Spleen (tissue), 11 donors: ENCODE results near the gene DLEC1. TPM values are rescaled to one million over a fixed set of nuclear protein-coding genes. Genes with fewer than 3 reads are reported as not detected.
"Not testable (repeated sequence)": the region's sequence is repeated elsewhere in the genome, so short reads cannot be mapped to it uniquely, and the experiment has no call there.

ENCODE experiments used
- DNase-seq: peaks from one replicate; pipeline ENCODE4 v3.0.0-alpha.2; 2020
- H3K27ac ChIP-seq, 8 donors: fragments of 200-600 bp; sonication (generic) in 7 of 8; 1 replicate in 4 of 8; 2 replicates in 4 of 8; pipeline versions ENCODE4 v1.5.0 to v1.8.0; 2016 to 2021; ENCODE audit warnings: inconsistent platforms in 4 of 8, mild to moderate bottlenecking in 4 of 8, moderate library complexity in 1 of 8
- H3K27me3 ChIP-seq, 7 donors: fragments of 200-600 bp; sonication (generic) in 6 of 7; replicated peaks in 1 of 7; 1 replicate in 4 of 7; 2 replicates in 3 of 7; pipeline versions ENCODE4 v1.5.0 to v1.8.0; 2016 to 2021; ENCODE audit warnings: inconsistent platforms in 3 of 7, mild to moderate bottlenecking in 1 of 7
- H3K36me3 ChIP-seq, 6 donors: fragments of 200-600 bp; sonication (generic) in 5 of 6; 1 replicate in 4 of 6; 2 replicates in 2 of 6; pipeline versions ENCODE4 v1.5.0 to v1.8.0; 2016 to 2021; ENCODE audit warnings: inconsistent platforms in 2 of 6
- H3K4me1 ChIP-seq, 6 donors: fragments of 200-600 bp; sonication (generic) in 5 of 6; 1 replicate in 3 of 6; 2 replicates in 3 of 6; pipeline versions ENCODE4 v1.5.0 to v1.8.0; 2016 to 2021; ENCODE audit warnings: inconsistent platforms in 3 of 6
- H3K4me3 ChIP-seq, 8 donors: fragments of 200-600 bp; sonication (generic) in 7 of 8; 1 replicate in 4 of 8; 2 replicates in 4 of 8; pipeline versions ENCODE4 v1.5.0 to v1.8.0; 2016 to 2021; ENCODE audit warnings: inconsistent platforms in 4 of 8, mild to moderate bottlenecking in 4 of 8, moderate library complexity in 2 of 8
- H3K9me3 ChIP-seq, 8 donors: fragments of 200-600 bp; sonication (generic) in 7 of 8; 1 replicate in 4 of 8; 2 replicates in 4 of 8; pipeline versions ENCODE4 v1.5.0 to v1.8.0; 2016 to 2021; ENCODE audit warnings: inconsistent platforms in 4 of 8
- POLR2A ChIP-seq, 3 donors: fragments of 450-650 bp; IDR thresholded peaks; one replicate each; pipeline ENCODE4 v1.5.1; 2017; ENCODE audit warnings: antibody characterized with exemption in 3 of 3, mild to moderate bottlenecking in 1 of 3
- POLR2AphosphoS5 ChIP-seq, 3 donors: sonication (generic); formaldehyde crosslinking; IDR thresholded peaks; one replicate each; pipeline ENCODE4 v1.5.1; 2017; ENCODE audit warnings: antibody characterized with exemption in 3 of 3
- WGBS, 5 donors: extraction: QIAGEN DNeasy Blood & Tissue Kit in 3 of 5; methylation state at CpG; one replicate each; pipeline versions ENCODE4 v1.1.5 to v1.1.7; 2013 to 2018; 5-methylcytosine and 5-hydroxymethylcytosine counted together
- intact Hi-C: fragments of 100-400 bp; cut with DNase I; formaldehyde crosslinking; loops from one replicate; pipeline ENCODE4 v1.15.0; 2023; ENCODE audit warnings: low total_unique reads
- polyA plus RNA-seq, 3 donors: library from polyadenylated mRNA; stranded (reverse); fragments of 200-250 nt; gene quantifications; one replicate each; pipeline ENCODE4 v1.2.1, GENCODE V29; 2013
- total RNA-seq, 7 donors: library from RNA; depleted of rRNA in 3 of 7; stranded (reverse); fragments of >200 nt in 3 of 7; fragmentation: NEBNext Ultra II Directional in 4 of 7; extraction: Animal tissue kit (Norgen Biotek cat#: 25700) in 4 of 7; gene quantifications; one replicate each; pipeline versions ENCODE4 v1.1.0 to v1.2.1, GENCODE V29; 2016 to 2021
- TF ChIP-seq, protein P1 (sequence below), 11 experiments: fragments of 200-600 bp in 7 of 11; fragments of 450-650 bp in 4 of 11; sonication (generic) in 4 of 11; IDR thresholded peaks in 8 of 11; conservative IDR thresholded peaks in 3 of 11; 1 replicate in 7 of 11; 2 replicates in 4 of 11; pipeline versions ENCODE4 v1.4.0 to v1.8.0; 2016 to 2021; ENCODE audit warnings: antibody characterized with exemption in 11 of 11, inconsistent platforms in 4 of 11, mild to moderate bottlenecking in 1 of 11
- donor health status: healthy with polysubstance abuse.
- donor health status: DM: no; HTN: no; CAD: no; lungs with moderate emphysema.
- donor health status: DM: no; HTN: no; CAD: no.
- donor health status: Bipolar disorder and iron deficiency.
- donor health status: healthy.
- donor health status: DM: no; HTN: no; CAD: no.
- donor health status: DM: yes; HTN: yes; CAD: no.

Gene DLEC1
- total and polyA plus RNA-seq, 10 donors: 0.36 to 2.3 (median 0.88) TPM

DNA sequence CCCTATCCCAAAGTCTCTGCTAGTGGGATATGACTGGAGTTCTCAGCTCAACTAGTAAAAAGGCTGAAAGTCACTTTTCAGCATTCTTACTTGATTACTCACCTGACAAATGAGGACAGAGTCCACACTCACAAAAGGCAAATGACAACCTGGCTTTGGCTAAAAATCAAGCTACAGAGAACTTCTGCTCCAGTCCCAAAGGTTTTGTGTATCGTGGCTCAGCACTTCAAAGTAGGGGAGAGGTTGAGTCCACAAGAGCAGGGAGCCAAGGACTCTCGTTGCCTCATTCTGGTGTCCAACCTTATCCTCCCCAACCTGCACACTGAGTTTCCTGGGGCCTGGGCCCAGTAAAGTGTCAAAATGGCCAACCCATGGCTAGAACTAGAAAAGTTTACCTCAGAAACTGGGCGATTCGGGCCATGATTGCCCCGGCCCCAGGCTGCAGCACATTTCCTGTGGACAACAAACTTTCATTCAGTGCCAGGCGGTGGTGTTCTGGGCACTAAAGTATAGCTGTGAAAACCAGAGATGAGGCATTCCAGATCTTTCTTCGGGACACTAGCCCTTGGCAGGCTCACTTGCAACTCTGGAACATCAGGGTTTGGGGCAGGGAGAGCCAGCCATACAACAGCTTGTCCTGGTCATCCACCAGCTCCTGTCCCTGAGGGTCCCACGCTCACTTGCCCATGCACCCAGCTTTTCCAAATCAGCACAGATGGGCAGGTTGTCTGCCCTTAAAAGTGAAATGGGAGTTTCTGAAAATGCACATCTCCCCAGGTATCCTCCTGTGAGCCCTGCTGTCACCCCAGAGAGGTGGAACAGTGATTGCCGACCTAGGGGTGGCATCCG lies 94.8 kb downstream of the DLEC1 start:
- no peaks in the 10 kb centered on the region for H3K27me3 ChIP-seq
- 90 to 96% (median 93%) methylated on average over 10 of the region's 10 CpGs for WGBS, 5 donors
- no peak for DNase-seq
- no peaks in the 10 kb centered on the region for H3K9me3 ChIP-seq
- TF ChIP-seq, protein P1, sequence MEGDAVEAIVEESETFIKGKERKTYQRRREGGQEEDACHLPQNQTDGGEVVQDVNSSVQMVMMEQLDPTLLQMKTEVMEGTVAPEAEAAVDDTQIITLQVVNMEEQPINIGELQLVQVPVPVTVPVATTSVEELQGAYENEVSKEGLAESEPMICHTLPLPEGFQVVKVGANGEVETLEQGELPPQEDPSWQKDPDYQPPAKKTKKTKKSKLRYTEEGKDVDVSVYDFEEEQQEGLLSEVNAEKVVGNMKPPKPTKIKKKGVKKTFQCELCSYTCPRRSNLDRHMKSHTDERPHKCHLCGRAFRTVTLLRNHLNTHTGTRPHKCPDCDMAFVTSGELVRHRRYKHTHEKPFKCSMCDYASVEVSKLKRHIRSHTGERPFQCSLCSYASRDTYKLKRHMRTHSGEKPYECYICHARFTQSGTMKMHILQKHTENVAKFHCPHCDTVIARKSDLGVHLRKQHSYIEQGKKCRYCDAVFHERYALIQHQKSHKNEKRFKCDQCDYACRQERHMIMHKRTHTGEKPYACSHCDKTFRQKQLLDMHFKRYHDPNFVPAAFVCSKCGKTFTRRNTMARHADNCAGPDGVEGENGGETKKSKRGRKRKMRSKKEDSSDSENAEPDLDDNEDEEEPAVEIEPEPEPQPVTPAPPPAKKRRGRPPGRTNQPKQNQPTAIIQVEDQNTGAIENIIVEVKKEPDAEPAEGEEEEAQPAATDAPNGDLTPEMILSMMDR (IDR thresholded peaks at IDR 0.05 in 8 of 11, conservative IDR thresholded peaks at IDR 0.05 in 3 of 11): no peak
- TF ChIP-seq POLR2AphosphoS5 (IDR thresholded peaks at IDR 0.05) (no peak), POLR2A (IDR thresholded peaks at IDR 0.05) (no peak)
- H3K4me3 ChIP-seq: no peak overlapping the region
- H3K36me3 ChIP-seq: peaks cover 3 to 65% (median 57%) of the 10 kb centered on the region in 6 donors
- intact Hi-C loops: no loop called here
- peaks cover 21 to 86% (median 47%) of the 10 kb centered on the region in 6 donors for H3K4me1 ChIP-seq
- no peak overlapping the region for H3K27ac ChIP-seq

DNA sequence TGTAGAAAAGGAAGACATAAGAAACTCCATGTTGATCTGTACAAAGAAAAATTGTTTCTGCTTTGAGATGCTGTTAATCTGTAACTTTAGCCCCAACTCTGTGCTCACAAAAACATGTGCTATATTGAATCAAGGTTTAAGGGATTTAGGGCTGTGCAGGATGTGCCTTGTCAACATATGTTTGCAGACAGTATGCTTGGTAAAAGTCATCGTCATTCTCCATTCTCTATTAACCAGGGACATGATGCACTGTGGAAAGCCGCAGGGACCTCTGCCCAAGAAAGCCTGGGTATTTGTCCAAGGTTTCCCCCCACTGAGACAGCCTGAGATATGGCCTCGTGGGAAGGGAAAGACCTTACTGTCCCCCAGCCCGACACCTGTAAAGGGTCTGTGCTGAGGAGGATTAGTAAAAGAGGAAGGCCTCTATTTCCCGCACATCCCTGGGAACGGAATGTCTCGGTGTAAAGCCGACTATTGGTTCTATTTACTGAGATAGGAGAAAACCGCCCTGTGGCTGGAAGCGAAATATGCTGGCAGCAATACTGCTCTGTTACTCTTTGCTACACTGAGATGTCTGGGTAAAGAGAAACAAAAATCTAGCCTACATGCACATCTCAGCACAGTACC lies 95.6 kb downstream of the DLEC1 start:
- H3K27me3 ChIP-seq, intact Hi-C loops, H3K9me3 ChIP-seq, DNase-seq: not testable (repeated sequence)
- peak overlapping the region in 1 of 8 donors; percentile 91 for H3K4me3 ChIP-seq
- peaks cover 23 to 87% (median 52%) of the 10 kb centered on the region in 6 donors for H3K4me1 ChIP-seq
- peak overlapping the region in 2 of 8 donors; percentile 93 to 95 for H3K27ac ChIP-seq
- H3K36me3 ChIP-seq: peaks cover 3 to 57% (median 48%) of the 10 kb centered on the region in 6 donors
- WGBS, 5 donors: 91 to 94% (median 93%) methylated on average over 10 of the region's 10 CpGs

DNA sequence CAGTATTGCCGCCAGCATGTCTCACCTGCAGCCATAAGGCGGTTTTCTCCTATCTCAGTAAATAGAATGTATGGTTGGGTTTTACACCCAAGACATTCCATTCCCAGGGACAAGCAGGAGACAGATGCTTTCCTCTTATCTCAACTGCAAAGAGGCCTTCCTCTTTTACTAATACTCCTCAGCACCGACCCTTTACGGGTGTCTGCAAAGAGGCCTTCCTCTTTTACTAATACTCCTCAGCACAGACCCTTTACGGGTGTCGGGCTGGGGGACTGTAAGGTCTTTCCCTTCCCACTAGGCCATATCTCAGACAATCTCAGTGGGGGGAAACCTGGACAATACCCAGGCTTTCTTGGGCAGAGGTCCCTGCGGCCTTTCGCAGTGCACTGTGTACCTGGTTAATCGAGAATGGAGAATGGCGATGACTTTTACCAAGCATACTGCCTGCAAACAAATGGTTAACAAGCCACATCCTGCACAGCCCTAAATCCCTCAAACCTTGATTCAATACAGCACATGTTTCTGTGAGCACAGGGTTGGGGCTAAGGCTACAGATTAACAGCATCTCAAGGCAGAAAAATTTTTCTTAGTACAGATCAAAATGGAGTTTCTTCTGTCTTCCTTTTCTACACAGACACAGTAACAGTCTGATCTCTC lies 96.7 kb downstream of the DLEC1 start:
- WGBS, 5 donors: 31 to 40% (median 35%) methylated on average over 10 of the region's 10 CpGs
- peaks cover 3 to 55% (median 43%) of the 10 kb centered on the region in 6 donors for H3K36me3 ChIP-seq
- DNase-seq, intact Hi-C loops, H3K27me3 ChIP-seq, H3K9me3 ChIP-seq: not testable (repeated sequence)
- H3K27ac ChIP-seq: peak overlapping the region; percentile 75 to 97 (median 96)
- peak overlapping the region; percentile 82 to 99 (median 96) for H3K4me3 ChIP-seq
- H3K4me1 ChIP-seq: peaks cover 30 to 88% (median 60%) of the 10 kb centered on the region in 6 donors

DNA sequence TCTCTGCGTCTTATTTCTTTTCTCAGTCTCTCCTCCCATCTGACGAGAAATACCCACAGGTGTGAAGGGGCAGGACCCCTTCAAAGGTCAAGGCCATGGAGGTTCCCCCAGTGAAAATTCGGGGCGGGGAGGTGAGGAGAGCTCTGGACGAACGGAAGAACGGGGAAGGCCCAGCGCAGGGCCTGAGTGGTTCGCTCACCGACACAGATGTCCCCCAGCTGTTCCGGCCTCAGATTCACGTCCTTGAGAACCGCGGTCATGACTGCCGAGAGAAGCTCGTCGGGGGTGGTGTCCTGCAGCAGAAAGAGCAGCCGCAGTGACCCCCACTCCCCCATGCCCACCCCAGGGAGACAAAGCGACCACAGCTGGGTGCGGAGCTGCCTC lies 97.4 kb downstream of the DLEC1 start:
- intact Hi-C loops: no loop called here
- H3K4me1 ChIP-seq: peaks cover 30 to 88% (median 63%) of the 10 kb centered on the region in 6 donors
- H3K36me3 ChIP-seq: peaks cover 3 to 55% (median 45%) of the 10 kb centered on the region in 6 donors
- no peaks in the 10 kb centered on the region for H3K9me3 ChIP-seq
- TF ChIP-seq POLR2A (IDR thresholded peaks at IDR 0.05) (no peak), POLR2AphosphoS5 (IDR thresholded peaks at IDR 0.05) (no peak)
- TF ChIP-seq, protein P1 (IDR thresholded peaks at IDR 0.05 in 8 of 11, conservative IDR thresholded peaks at IDR 0.05 in 3 of 11): no peak
- DNase-seq: no peak
- peak overlapping the region; percentile 82 to 99 (median 96) for H3K4me3 ChIP-seq
- WGBS, 5 donors: 0 to 1% (median 0%) methylated on average over 11 to 20 of the region's 20 CpGs
- H3K27ac ChIP-seq: peak overlapping the region; percentile 75 to 97 (median 96)
- no peaks in the 10 kb centered on the region for H3K27me3 ChIP-seq
